Liver (tissue), 3 donors: ENCODE data around the gene LIM2.

Experiments
- ATF3 ChIP-seq: IDR thresholded peaks from 2 replicates; pipeline ENCODE4 v1.6.1; 2016; ENCODE audit warnings: antibody characterized with exemption
- CTCF ChIP-seq: fragments of 150-350 bp; IDR thresholded peaks from 2 replicates; pipeline ENCODE4 v1.5.1; 2017; ENCODE audit warnings: improper control_type of control experiment, low read depth, low read length; ENCODE audit not compliant: missing input control
- EGR1 ChIP-seq, 2 donors: IDR thresholded peaks; 2 replicates each; pipeline ENCODE4 v1.6.1; 2016 to 2018; ENCODE audit warnings: antibody characterized with exemption in 2 of 2, low read depth in 2 of 2
- FOXA1 ChIP-seq: IDR thresholded peaks from 2 replicates; pipeline ENCODE4 v1.6.1; 2016; ENCODE audit warnings: antibody characterized with exemption
- GABPA ChIP-seq, 2 donors: IDR thresholded peaks in 1 of 2; conservative IDR thresholded peaks in 1 of 2; 2 replicates each; pipeline ENCODE4 v1.6.1; 2016; ENCODE audit warnings: antibody characterized with exemption in 2 of 2, mild to moderate bottlenecking in 1 of 2, moderate library complexity in 1 of 2
- HNF4A ChIP-seq, 2 donors: conservative IDR thresholded peaks; 2 replicates each; pipeline ENCODE4 v1.6.1; 2016; ENCODE audit warnings: antibody characterized with exemption in 2 of 2, mild to moderate bottlenecking in 2 of 2
- MAX ChIP-seq: IDR thresholded peaks from 2 replicates; pipeline ENCODE4 v1.6.1; 2016; ENCODE audit warnings: antibody characterized with exemption
- RAD21 ChIP-seq, 2 donors: IDR thresholded peaks; 2 replicates each; pipeline ENCODE4 v1.6.1; 2016; ENCODE audit warnings: antibody characterized with exemption in 2 of 2, mild to moderate bottlenecking in 2 of 2
- REST ChIP-seq: IDR thresholded peaks from 2 replicates; pipeline ENCODE4 v1.6.1; 2016; ENCODE audit warnings: antibody characterized with exemption, mild to moderate bottlenecking
- SP1 ChIP-seq: IDR thresholded peaks from 2 replicates; pipeline ENCODE4 v1.6.1; 2018; ENCODE audit warnings: antibody characterized with exemption, mild to moderate bottlenecking
- TAF1 ChIP-seq: conservative IDR thresholded peaks from 2 replicates; pipeline ENCODE4 v1.6.1; 2016; ENCODE audit warnings: antibody characterized with exemption, mild to moderate bottlenecking
- YY1 ChIP-seq: IDR thresholded peaks from 2 replicates; pipeline ENCODE4 v1.6.1; 2016; ENCODE audit warnings: antibody characterized with exemption, mild to moderate bottlenecking
- ZBTB33 ChIP-seq: IDR thresholded peaks from 2 replicates; pipeline ENCODE4 v1.6.1; 2016; ENCODE audit warnings: antibody characterized with exemption
- donor health status: healthy.
- donor health status: healthy.

GRCh38 chr19:51351266-51351990, 36.3 kb downstream of the LIM2 start:
- TF ChIP-seq HNF4A (conservative IDR thresholded peaks at IDR 0.05) (no peak), CTCF (no peak), EGR1 (IDR thresholded peaks at IDR 0.05; ENCODE audit: low read depth in 2 of 2) (no peak), ATF3 (no peak), REST (no peak), MAX (no peak), FOXA1 (no peak), TAF1 (no peak), RAD21 (IDR thresholded peaks at IDR 0.05) (no peak), ZBTB33 (no peak), SP1 (no peak), GABPA (IDR thresholded peaks at IDR 0.05 in 1 of 2, conservative IDR thresholded peaks at IDR 0.05 in 1 of 2) (no peak), YY1 (no peak)
